Measurements from ENCODE around the gene PKN2.

GRCh38 chr1:88726697-88727096 lies 42.6 kb downstream of the PKN2 start:
- TF ChIP-seq POLR2AphosphoS5 (IDR thresholded peaks at IDR 0.05; ENCODE audit: borderline replicate concordance, low read depth, low read length) = no peak
- no peak for TF ChIP-seq EZH2 (IDR thresholded peaks at IDR 0.05)
- TF ChIP-seq FOXP2 (optimal IDR thresholded peaks at IDR 0.05; ENCODE audit: control extremely low read depth, extremely low read length, insufficient read depth) = no peak

Measured in SK-N-MC (cell line).